Endodermal cell (in vitro differentiated cells): Measurements from ENCODE around the gene KIF6. TPM values are rescaled to one million over a fixed set of nuclear protein-coding genes. Genes with fewer than 3 reads are reported as not detected.

ENCODE experiments used
- DNase-seq: peaks from one replicate; pipeline ENCODE4 v3.0.0-alpha.2; 2017
- H3K27ac ChIP-seq: 2 replicates; pipeline ENCODE4 v1.5.1; 2013; ENCODE audit warnings: mild to moderate bottlenecking, low read depth, low read length, moderate library complexity
- H3K27me3 ChIP-seq: 2 replicates; pipeline ENCODE4 v1.6.1; 2013; ENCODE audit warnings: mild to moderate bottlenecking, low read length, moderate library complexity; ENCODE audit not compliant: insufficient read depth, control insufficient read depth, poor library complexity, severe bottlenecking
- H3K36me3 ChIP-seq: 2 replicates; pipeline ENCODE4 v1.7.0; 2013; ENCODE audit warnings: mild to moderate bottlenecking, low read length, moderate library complexity; ENCODE audit not compliant: control insufficient read depth, insufficient read depth
- H3K4me1 ChIP-seq: one replicate; pipeline ENCODE4 v1.7.0; 2013; ENCODE audit warnings: low read length; ENCODE audit not compliant: control insufficient read depth, insufficient read depth
- H3K4me3 ChIP-seq: 2 replicates; pipeline ENCODE4 v1.5.1; 2013; ENCODE audit warnings: mild to moderate bottlenecking, low read length, moderate library complexity
- H3K9ac ChIP-seq: 2 replicates; pipeline ENCODE4 v1.6.1; 2013; ENCODE audit warnings: mild to moderate bottlenecking, low read length, moderate library complexity; ENCODE audit not compliant: poor library complexity, severe bottlenecking; ENCODE audit errors: extremely low read depth
- H3K9me3 ChIP-seq: 2 replicates; pipeline ENCODE4 v1.6.1; 2013; ENCODE audit warnings: mild to moderate bottlenecking, low read length, moderate library complexity; ENCODE audit not compliant: control insufficient read depth
- H3K27ac Mint-ChIP-seq: 2 replicates; pipeline ENCODE4 v1.8.0; 2020; ENCODE audit warnings: mixed read lengths
- H3K27me3 Mint-ChIP-seq: 2 replicates; pipeline ENCODE4 v1.8.0; 2021; ENCODE audit warnings: mild to moderate bottlenecking, mixed read lengths; ENCODE audit not compliant: insufficient read depth
- H3K36me3 Mint-ChIP-seq: 2 replicates; pipeline ENCODE4 v1.8.0; 2020; ENCODE audit warnings: low read depth, mixed read lengths
- H3K4me1 Mint-ChIP-seq: 2 replicates; pipeline ENCODE4 v1.8.0; 2020; ENCODE audit warnings: mixed read lengths
- H3K4me3 Mint-ChIP-seq: 2 replicates; pipeline ENCODE4 v1.8.0; 2020; ENCODE audit warnings: mild to moderate bottlenecking, moderate library complexity, mixed read lengths
- H3K9me3 Mint-ChIP-seq: 2 replicates; pipeline ENCODE4 v1.8.0; 2020; ENCODE audit warnings: mild to moderate bottlenecking, mixed read lengths
- CTCF ChIP-seq: fragments of 200-600 bp; sonication (generic); conservative IDR thresholded peaks from 2 replicates; pipeline ENCODE4 v1.5.0; 2021; ENCODE audit warnings: antibody characterized with exemption, mild to moderate bottlenecking
- WGBS, 2 experiments: methylation state at CpG; one replicate each; pipeline versions ENCODE4 v1.1.5 to v1.1.7; 2013; ENCODE audit warnings: missing lambda C conversion rate in 2 of 2, mixed read lengths in 1 of 2; ENCODE audit not compliant: insufficient coverage in 1 of 2, insufficient read length in 1 of 2; 5-methylcytosine and 5-hydroxymethylcytosine counted together
- total RNA-seq, 2 donors: library from RNA; stranded (reverse); fragmentation: NEBNext Ultra II Directional in 1 of 2; extraction: Animal tissue kit (Norgen Biotek cat#: 25700) in 1 of 2; gene quantifications; 2 replicates in 1 of 2; 3 replicates in 1 of 2; pipeline ENCODE4 v1.2.1, GENCODE V29; 2021

The KIF6 gene
- total RNA-seq, 2 donors from 2014 or later: 0.62 to 1.1 TPM

- WGBS, 2 experiments: 60 to 90% methylated on average over 1 to 3 of the region's 3 CpGs
- no peak overlapping the region for H3K4me3 Mint-ChIP-seq
- Histone ChIP-seq H3K4me3 (no peak overlapping the region), H3K9ac (no peak overlapping the region), H3K4me1 (no peaks in the 10 kb centered on the region), H3K27me3 (no peaks in the 10 kb centered on the region), H3K36me3 (no peaks in the 10 kb centered on the region), H3K9me3 (no peaks in the 10 kb centered on the region), H3K27ac (no peak overlapping the region)
- peaks cover 4% of the 10 kb centered on the region for H3K27me3 Mint-ChIP-seq
- no peak for DNase-seq
- no peak for TF ChIP-seq CTCF
- no peak overlapping the region for H3K27ac Mint-ChIP-seq
- H3K36me3 Mint-ChIP-seq: no peaks in the 10 kb centered on the region
- no peaks in the 10 kb centered on the region for H3K9me3 Mint-ChIP-seq
- no peaks in the 10 kb centered on the region for H3K4me1 Mint-ChIP-seq
Measured at GRCh38 chr6:39367700-39368099, 357.5 kb downstream of the KIF6 start.

- no peak overlapping the region for H3K27ac Mint-ChIP-seq
- no peaks in the 10 kb centered on the region for H3K9me3 Mint-ChIP-seq
Measured at GRCh38 chr6:39366931-39367618, 358.1 kb downstream of the KIF6 start.

GRCh38 chr6:39365281-39366074 lies 359.7 kb downstream of the KIF6 start:
- H3K4me1 ChIP-seq: no peaks in the 10 kb centered on the region

More at GRCh38 chr6:39366931-39367618, 358.1 kb downstream of the KIF6 start:
- DNase-seq: no peak
- no peak for TF ChIP-seq CTCF
- H3K4me1 Mint-ChIP-seq: peaks cover 3% of the 10 kb centered on the region
- Histone ChIP-seq H3K9me3 (no peaks in the 10 kb centered on the region), H3K9ac (no peak overlapping the region), H3K27me3 (no peaks in the 10 kb centered on the region), H3K4me3 (no peak overlapping the region), H3K4me1 (no peaks in the 10 kb centered on the region), H3K36me3 (no peaks in the 10 kb centered on the region), H3K27ac (no peak overlapping the region)
- 82 to 90% methylated on average over 7 to 9 of the region's 9 CpGs for WGBS, 2 experiments
- H3K27me3 Mint-ChIP-seq: peaks cover 4% of the 10 kb centered on the region
- H3K36me3 Mint-ChIP-seq: no peaks in the 10 kb centered on the region
- no peak overlapping the region for H3K4me3 Mint-ChIP-seq

More at GRCh38 chr6:39365281-39366074, 359.7 kb downstream of the KIF6 start:
- Mint-ChIP-seq H3K27ac (no peak overlapping the region), H3K9me3 (no peaks in the 10 kb centered on the region), H3K4me1 (peaks cover 6% of the 10 kb centered on the region), H3K27me3 (peaks cover 4% of the 10 kb centered on the region), H3K36me3 (no peaks in the 10 kb centered on the region), H3K4me3 (no peak overlapping the region)
- no peak overlapping the region for H3K27ac ChIP-seq
- no peaks in the 10 kb centered on the region for H3K9me3 ChIP-seq
- WGBS, 2 experiments: 87 to 93% methylated on average over 9 to 13 of the region's 13 CpGs
- H3K27me3 ChIP-seq: no peaks in the 10 kb centered on the region
- DNase-seq: no peak
- H3K9ac ChIP-seq: no peak overlapping the region
- H3K4me3 ChIP-seq: no peak overlapping the region
- H3K36me3 ChIP-seq: no peaks in the 10 kb centered on the region
- TF ChIP-seq CTCF: no peak
